Measurements from ENCODE around the gene TMEM45A. TPM values are rescaled to one million over a fixed set of nuclear protein-coding genes. Genes with fewer than 3 reads are reported as not detected.
A peak's percentile ranks its signal among the peaks of the same experiment; 100 is the strongest.
"Not testable (repeated sequence)": the region's sequence is repeated elsewhere in the genome, so short reads cannot be mapped to it uniquely, and the experiment has no call there.

TMEM45A gene
- polyA plus RNA-seq (2.4 and 4.1 TPM in 2 replicates), polyA minus RNA-seq (4.4 and 4.7 TPM in 2 replicates)

DNA sequence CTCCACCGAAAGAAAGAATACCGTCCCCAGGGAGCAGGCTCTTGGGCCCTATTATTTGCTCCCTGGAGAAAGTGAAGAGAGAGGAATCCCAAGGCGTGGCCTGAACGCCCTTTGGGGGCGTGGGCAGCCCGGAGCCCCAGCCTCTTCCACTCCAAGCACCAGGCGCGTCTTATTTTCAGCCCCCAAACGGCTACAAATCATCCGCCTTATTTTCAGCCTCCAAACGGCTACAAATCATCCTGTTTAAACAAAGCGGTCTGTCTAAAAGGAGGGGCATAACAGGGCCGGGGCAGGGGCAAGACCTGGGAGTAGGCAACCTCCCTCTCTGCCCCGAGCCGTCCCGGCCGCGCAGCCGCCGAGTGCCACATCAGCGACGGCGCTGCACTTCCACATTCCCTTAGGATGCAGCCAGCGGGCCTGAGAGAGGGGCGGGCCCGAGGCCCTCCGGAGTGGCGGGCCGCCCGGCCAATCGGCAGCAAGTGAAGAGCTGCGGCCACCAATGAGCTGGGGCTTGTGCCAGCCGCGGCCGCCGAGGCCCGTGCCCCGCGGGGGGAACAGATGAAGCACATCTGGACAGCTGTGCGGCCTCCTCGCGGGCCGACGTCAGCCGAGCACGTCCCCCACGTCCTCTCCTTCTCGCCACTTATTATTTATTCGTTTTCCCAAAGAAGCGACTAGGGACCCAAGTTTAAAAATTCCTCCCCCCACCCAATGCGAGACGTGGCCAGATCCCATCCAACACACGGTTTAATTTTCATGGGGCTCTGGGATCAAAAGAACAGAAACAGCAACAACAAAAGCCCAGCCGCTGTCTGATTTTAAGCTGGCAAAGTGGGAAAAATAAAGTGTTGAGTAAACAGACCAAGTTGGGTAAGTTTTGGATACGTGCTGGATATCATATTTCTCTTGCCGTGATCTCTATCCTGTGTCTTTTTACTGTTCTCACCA lies at the start of gene TMEM45A:
TSS of gene TMEM45A (plus strand) at position 561 of the 948 bp plus-strand sequence. CDS start 62,593 bp downstream, outside the sequence.
- peak within 1 kb of the TSS; percentile 36 for H2AFZ ChIP-seq (ENCODE audit: low read depth, low read length)
- no peaks in the 10 kb centered on the region for H3K9me3 ChIP-seq (ENCODE audit: low read length)
- peak within 1 kb of the TSS; percentile 65 for H3K4me3 ChIP-seq (ENCODE audit: low read length)
- no peaks in the 10 kb centered on the region for H3K9me2 ChIP-seq (ENCODE audit: insufficient read depth, low read length)
- peaks cover 3% of the 10 kb centered on the region for H3F3A ChIP-seq (ENCODE audit: insufficient read depth, low read length, poor library complexity, severe bottlenecking)
- H3K27ac ChIP-seq (ENCODE audit: low read length) = peak within 1 kb of the TSS; percentile 27
- H3K4me2 ChIP-seq (ENCODE audit: low read length) = peak within 1 kb of the TSS; percentile 65
- H4K20me1 ChIP-seq (ENCODE audit: insufficient read depth) = no peaks in the 10 kb centered on the region
- H3K36me3 ChIP-seq (ENCODE audit: insufficient read depth, low read length) = no peaks in the 10 kb centered on the region
- TF ChIP-seq POLR2AphosphoS5 (IDR thresholded peaks at IDR 0.05) (peak; percentile 74), MXI1 (conservative IDR thresholded peaks at IDR 0.05; ENCODE audit: poor library complexity, severe bottlenecking) (peak; percentile 47), TAF1 (IDR thresholded peaks at IDR 0.05; ENCODE audit: low read depth) (peak; percentile 74), EP300 (conservative IDR thresholded peaks at IDR 0.05; ENCODE audit: poor library complexity, severe bottlenecking) (no peak), EZH2 (IDR thresholded peaks at IDR 0.05; ENCODE audit: borderline replicate concordance, insufficient read depth, low read length, poor library complexity, severe bottlenecking) (no peak), SMC3 (conservative IDR thresholded peaks at IDR 0.05; ENCODE audit: poor library complexity) (peak; percentile 48), RAD21 (conservative IDR thresholded peaks at IDR 0.05) (peak; percentile 37), REST (IDR thresholded peaks at IDR 0.05; ENCODE audit: borderline replicate concordance) (peak; percentile 68)
- TF ChIP-seq, protein P1, sequence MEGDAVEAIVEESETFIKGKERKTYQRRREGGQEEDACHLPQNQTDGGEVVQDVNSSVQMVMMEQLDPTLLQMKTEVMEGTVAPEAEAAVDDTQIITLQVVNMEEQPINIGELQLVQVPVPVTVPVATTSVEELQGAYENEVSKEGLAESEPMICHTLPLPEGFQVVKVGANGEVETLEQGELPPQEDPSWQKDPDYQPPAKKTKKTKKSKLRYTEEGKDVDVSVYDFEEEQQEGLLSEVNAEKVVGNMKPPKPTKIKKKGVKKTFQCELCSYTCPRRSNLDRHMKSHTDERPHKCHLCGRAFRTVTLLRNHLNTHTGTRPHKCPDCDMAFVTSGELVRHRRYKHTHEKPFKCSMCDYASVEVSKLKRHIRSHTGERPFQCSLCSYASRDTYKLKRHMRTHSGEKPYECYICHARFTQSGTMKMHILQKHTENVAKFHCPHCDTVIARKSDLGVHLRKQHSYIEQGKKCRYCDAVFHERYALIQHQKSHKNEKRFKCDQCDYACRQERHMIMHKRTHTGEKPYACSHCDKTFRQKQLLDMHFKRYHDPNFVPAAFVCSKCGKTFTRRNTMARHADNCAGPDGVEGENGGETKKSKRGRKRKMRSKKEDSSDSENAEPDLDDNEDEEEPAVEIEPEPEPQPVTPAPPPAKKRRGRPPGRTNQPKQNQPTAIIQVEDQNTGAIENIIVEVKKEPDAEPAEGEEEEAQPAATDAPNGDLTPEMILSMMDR (IDR thresholded peaks at IDR 0.05; ENCODE audit: poor library complexity, severe bottlenecking) = peak; percentile 44
- no peaks in the 10 kb centered on the region for H3K27me3 ChIP-seq (ENCODE audit: insufficient read depth, low read depth, low read length)
- no peaks in the 10 kb centered on the region for H3K79me2 ChIP-seq (replicated peaks; ENCODE audit: insufficient read depth, low read length)
- peak within 1 kb of the TSS; percentile 59 for H3K9ac ChIP-seq (ENCODE audit: low read length)

- no peak overlapping the region for H3K4me3 ChIP-seq (ENCODE audit: low read length)
- H3K9ac ChIP-seq (ENCODE audit: low read length) = no peak overlapping the region
- H3K27me3 ChIP-seq (ENCODE audit: insufficient read depth, low read depth, low read length) = no peaks in the 10 kb centered on the region
- H2AFZ ChIP-seq (ENCODE audit: low read depth, low read length) = no peak overlapping the region
- H3K9me3 ChIP-seq (ENCODE audit: low read length) = peaks cover 4% of the 10 kb centered on the region
- H3K9me2 ChIP-seq (ENCODE audit: insufficient read depth, low read length) = no peaks in the 10 kb centered on the region
- no peaks in the 10 kb centered on the region for H3F3A ChIP-seq (ENCODE audit: insufficient read depth, low read length, poor library complexity, severe bottlenecking)
- H4K20me1 ChIP-seq (ENCODE audit: insufficient read depth) = no peaks in the 10 kb centered on the region
- H3K27ac ChIP-seq (ENCODE audit: low read length) = no peak overlapping the region
- no peaks in the 10 kb centered on the region for H3K79me2 ChIP-seq (replicated peaks; ENCODE audit: insufficient read depth, low read length)
- no peak overlapping the region for H3K4me2 ChIP-seq (ENCODE audit: low read length)
- no peak for TF ChIP-seq EP300 (conservative IDR thresholded peaks at IDR 0.05; ENCODE audit: poor library complexity, severe bottlenecking)
- no peak for TF ChIP-seq MXI1 (conservative IDR thresholded peaks at IDR 0.05; ENCODE audit: poor library complexity, severe bottlenecking)
- TF ChIP-seq TAF1 (IDR thresholded peaks at IDR 0.05; ENCODE audit: low read depth) = no peak
- no peak for TF ChIP-seq EZH2 (IDR thresholded peaks at IDR 0.05; ENCODE audit: borderline replicate concordance, insufficient read depth, low read length, poor library complexity, severe bottlenecking)
- no peaks in the 10 kb centered on the region for H3K36me3 ChIP-seq (ENCODE audit: insufficient read depth, low read length)
Observed at GRCh38 chr3:100443690-100444089, 48.7 kb upstream of the TMEM45A start.

DNA sequence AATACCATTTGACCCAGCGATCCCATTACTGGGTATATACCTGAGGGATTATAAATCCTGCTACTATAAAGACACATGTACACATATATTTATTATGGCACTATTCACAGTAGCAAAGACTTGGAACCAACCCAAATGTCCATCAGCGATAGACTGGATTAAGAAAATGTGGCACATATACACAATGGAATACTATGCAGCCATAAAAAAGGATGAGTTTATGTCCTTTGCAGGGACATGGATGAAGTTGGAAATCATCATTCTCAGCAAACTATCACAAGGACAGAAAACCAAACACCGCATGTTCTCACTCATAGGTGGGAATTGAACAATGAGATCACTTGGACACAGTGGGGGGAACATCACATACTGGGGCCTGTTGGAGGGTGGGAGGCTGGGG lies 45.4 kb upstream of the TMEM45A start:
- H3K9ac ChIP-seq (ENCODE audit: low read length); H4K20me1 ChIP-seq (ENCODE audit: insufficient read depth); H3K4me2 ChIP-seq (ENCODE audit: low read length); H3K9me2 ChIP-seq (ENCODE audit: insufficient read depth, low read length); H3K27me3 ChIP-seq (ENCODE audit: insufficient read depth, low read depth, low read length); H3K36me3 ChIP-seq (ENCODE audit: insufficient read depth, low read length); H3F3A ChIP-seq (ENCODE audit: insufficient read depth, low read length, poor library complexity, severe bottlenecking); H3K79me2 ChIP-seq (replicated peaks; ENCODE audit: insufficient read depth, low read length); H3K4me3 ChIP-seq (ENCODE audit: low read length); H3K9me3 ChIP-seq (ENCODE audit: low read length); H3K27ac ChIP-seq (ENCODE audit: low read length); H2AFZ ChIP-seq (ENCODE audit: low read depth, low read length): not testable (repeated sequence)

Measured in neural cell (in vitro differentiated cells).